ENCODE results near the gene UBA52.

The UBA52 gene

DNA sequence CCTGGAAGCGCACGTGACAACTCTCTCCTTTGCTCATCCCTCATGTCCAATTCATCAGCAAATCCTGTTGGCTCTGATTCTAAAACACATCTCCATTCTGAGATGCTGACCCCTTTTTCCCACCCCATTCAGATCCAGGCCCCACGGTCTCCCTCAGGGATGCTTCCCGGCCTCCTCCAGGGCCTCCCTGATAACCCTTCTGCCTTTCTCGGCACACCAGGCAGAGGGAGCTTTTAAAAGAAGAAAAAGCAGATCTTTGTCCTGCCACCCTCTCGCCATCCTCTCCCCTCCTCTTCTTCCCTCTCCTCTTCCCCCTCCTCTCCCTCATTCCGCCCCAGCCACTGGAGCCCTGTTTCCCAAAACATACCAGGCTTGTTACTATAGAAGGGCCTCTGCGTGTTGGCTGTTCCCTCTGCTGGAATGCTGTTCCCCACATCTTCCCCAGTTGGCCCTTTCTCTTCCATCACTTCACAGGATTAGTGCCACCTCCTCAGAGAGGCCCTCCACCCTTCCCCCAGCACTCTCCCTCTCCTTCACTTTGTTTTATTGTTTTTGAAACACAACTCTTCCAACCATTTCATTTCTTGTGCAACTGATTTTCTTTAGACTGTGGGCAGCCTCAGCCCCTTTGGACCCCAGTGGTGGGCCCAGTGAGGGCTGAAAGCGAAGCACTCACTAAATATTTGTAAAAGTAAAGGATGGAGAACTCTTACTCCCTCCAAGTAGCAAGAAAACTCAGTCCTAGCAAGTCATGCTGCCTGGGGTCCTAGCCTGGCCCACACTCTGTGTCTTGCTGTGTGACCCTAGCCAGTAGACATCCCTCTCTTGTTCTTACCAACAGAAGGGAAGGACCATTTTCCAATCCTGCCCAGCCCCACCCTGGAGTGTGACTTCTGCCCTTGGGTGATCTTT, 37.4 kb downstream of the UBA52 start:
- no peak for DNase-seq

DNA sequence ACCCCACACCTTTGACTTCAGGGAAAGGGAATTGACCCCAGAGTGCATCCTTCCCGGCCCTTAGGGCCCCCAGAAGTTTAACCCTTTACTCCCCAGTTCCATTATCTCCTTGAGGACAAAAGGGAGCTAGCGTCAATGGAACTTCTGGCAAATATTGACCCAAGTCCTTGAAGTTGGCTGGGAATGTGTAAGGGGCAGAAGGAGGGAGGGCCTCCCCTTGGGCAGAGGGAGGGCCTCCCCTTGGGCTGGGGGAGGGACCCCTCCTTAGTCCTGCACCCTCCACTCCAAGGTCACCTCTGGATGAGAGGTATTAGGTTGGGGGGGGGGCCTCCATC, 38.0 kb downstream of the UBA52 start:
- DNase-seq: no peak

DNA sequence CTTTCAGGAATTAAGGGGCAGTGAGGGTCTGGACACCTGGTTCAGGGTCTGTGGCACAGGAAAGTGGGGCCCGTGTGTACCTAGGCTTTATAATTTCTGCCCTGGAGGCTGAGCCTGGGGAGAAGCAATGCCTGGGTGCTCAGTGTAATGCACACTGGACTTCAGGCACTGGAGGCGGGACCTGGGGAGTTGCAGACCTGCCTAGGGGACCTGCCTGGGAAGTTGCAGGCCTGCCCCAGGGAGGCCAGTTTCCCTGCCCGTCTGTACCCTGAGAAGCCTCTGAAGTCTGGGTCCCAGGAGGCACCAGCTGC, 38.5 kb downstream of the UBA52 start:
- no peak for DNase-seq

DNA sequence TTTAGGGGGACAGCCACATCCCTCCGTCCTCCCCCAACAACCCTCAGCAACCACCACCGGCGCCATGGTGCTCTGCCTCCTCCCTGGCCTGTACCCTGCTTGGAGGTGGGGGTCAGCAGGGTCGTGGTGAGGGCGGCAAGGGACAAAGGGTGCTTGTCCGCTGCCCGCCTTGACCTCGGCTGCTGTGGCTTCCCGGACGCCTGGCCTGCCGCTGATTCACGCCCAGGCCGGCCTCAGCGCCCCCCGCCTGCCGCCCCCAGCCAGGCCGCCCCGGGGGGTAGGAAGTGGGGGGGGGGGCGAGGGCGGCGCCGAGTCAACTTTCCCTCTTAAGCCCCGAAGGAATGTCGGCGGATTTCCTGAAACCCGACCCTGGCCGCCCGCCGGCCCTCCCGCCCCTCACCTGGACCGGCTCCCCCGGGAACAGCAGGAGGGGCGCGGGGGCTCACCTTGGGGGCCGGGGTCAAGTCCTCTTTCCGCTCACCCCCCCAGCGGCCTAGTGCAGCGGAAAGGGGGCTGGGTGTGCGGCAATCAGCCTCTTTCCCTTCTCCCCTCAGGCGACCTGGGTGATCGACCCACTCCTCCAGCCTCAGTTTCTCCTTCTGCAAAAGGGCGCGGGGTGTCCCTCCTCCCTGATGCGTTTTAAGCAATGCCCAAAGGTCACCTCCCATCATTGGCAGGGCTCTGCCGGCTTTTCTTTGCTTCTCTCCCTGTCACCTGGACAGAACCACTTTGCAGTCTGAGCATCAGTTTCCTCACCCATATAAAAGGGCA, 39.1 kb downstream of the UBA52 start:
- DNase-seq: no peak

DNA sequence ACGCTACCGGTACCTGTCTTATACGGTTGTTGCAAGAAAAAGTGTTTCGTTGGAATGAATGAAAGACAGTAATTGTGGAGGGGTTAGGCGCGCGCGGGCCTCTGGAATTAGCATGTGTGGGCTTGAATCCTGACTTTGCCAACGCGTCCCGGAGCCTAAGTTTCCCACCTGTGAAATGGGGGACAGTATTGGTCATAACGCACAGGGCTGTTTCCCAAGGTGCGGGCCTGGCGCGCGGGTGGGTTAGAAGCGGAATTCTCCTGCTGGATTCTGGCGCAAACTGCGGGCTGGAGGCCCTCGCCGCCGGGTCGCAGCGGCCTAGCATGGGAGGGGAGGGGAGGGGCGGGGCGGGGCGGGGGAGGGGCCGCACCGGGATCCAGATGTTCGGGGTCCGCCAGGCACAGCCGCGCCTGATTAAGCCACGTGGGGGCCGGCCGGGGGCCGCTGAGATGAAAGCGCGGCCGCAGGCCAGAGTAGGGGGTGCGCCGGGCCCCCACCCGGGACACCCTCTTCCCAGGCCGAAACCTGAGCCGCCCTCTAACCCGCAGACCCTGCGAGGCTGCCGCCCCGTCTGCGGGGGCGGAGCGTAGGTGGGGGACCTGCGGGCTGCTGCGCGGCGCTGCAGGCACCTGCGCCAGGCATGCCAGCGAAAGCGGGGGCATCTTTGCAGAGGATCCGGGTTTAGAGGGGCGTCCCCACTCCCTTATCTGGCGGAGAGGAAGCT, 39.8 kb downstream of the UBA52 start:
- DNase-seq: no peak

DNA sequence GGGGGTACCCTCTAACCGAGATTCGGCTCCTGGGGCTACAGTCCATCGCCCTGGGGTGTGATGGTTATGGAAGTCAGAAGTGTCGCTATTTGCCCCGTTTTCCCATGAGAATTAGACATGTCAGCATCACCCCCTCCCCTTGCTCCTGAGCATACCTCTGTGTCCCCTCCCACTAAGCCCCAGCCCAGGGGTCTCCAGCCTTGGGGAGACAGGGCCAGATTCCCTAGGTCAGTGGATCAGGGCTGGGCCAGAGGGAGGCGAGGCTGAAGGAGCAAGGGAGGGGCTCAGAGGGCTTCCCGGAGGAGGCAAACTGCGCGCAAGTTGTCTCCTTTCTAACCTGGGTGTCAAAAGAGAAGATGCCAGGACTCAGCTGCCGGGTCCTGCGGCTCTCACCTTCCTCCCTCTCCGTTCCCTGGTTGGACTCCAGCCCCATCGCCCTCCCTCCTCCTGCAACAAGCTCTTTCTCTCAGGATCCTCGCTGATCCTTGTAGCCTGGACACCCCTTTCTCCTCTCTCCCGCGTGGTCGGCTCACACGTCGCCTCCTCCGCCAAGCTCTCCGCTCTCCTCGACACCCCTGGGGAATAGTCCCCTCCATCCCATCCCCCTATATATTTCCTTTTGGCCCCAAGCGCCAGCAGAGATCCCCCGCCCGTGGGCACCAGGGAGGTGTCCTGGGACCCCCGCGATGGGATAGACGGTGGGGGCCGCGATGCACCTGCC, 40.6 kb downstream of the UBA52 start:
- no peak for DNase-seq

DNA sequence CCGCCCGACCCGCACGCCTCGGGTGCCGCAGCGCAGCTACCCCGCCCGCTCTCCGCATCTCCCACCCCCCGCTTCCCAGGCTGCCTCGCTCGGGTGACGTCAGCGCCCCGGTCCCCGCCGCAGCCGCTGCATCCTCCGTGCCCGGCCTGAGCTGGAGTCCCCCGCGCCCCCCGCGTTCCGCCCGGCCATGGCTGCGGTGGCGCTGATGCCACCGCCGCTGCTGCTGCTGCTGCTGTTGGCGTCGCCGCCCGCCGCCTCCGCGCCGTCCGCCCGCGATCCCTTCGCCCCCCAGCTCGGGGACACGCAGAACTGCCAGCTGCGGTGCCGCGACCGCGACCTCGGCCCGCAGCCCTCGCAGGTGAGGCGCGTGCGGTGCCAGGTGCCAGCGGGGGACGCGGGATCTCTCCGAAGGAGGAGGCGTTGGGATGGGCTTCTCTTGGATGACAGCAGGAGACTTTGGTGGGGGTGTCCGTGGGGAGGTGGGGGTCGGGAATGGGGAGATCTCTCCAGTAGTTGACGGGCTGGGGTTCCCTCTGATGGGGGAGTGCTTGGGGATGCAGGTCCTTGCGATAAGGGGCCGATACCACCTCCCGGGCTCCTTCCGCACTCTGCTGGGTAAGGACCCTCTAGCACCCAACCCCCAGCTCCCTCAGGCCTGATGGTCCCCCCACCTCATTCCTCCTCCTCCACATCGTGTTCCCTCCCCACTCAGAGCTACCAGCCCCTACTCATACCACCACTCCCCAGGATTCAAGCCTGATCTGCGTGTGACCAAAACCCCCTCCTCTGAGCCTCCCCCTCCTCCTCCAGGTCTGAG, 41.3 kb downstream of the UBA52 start, which contains the start of gene TMEM59L:
Gene TMEM59L (plus strand): TSS at position 99 of the 817 bp plus-strand sequence. CDS start 89 bp downstream, at position 188.
- DNase-seq: no peak

DNA sequence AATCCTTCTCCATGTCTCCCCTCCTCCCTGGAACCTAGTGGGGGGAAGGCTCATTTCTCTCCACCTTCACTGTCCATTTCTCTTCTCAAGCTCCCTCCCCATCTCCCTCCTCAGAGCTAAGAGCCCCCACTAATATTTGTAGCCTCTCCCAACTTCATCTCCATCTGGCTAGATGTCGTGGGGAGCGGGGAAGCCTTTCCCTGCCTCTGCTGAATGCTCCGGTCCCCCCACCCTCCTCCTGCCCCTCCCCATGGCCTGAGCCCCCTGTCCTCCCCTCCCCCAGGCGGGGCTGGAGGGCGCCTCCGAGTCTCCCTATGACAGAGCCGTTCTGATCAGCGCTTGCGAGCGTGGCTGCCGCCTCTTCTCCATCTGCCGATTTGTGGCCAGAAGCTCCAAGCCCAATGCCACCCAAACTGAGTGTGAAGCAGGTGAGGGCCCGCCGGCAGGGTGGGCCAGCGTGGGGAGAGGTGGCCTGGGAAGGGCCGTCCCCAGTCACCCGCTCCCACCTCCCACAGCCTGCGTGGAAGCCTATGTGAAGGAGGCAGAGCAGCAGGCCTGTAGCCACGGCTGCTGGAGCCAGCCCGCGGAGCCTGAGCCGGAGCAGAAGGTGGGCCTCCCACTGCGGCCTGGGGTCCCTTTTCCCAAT, 42.1 kb downstream of the UBA52 start:
- no peak for DNase-seq

DNA sequence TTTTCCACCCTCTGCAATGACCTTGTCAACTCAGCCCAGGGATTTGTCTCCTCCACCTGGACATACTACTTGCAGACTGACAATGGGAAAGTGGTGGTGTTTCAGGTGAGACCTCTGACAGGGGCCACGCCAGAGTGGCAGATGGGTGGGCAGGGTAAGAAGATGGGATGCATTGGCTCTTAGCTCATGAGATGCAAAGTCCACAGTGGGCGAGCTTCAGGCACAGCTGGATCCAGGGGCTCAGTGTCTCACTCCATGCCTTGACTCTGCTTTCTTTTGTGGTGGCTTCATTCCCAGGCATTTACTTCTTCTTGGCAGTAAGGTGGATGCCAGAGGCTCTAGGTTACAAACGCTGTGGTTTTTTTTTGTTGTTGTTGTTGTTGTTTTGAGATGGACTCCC, 44.4 kb downstream of the UBA52 start:
- no peak for DNase-seq

DNA sequence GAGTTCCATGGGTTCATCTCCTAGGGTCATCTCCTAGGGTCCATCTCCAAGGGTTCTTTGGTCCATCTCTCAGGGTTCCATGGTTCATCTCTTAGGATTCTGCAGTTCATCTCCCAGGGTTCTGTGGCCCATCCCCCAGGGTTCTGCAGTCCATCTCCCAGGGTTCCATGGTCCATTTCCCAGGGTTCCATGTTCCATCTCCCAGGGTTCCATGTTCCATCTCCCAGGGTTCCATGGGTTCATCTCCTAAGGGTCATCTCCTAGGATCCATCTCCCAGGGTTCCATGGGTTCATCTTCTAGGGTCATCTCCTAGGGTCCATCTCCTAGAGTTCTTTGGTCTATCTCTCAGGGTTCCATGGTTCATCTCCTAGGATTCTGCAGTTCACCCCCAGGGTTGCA, 45.9 kb downstream of the UBA52 start:
- no peak for DNase-seq

DNA sequence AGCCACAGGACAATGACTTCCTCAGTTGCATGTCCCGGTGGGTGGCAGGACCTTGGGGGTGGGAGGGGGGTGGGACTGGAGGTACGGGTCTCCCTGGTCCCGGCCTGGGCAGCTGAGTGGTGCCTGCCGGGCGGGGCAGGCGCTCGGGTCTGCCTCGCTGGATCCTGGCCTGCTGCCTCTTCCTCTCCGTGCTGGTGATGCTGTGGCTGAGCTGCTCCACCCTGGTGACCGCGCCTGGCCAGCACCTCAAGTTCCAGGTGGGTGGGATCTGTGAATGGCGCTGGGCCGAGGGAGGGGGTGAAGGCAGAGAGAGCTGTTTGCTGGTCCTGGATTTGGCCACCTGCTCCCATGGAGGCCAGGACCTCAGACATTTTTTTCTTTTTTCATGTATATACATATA, 46.6 kb downstream of the UBA52 start:
- no peak for DNase-seq

DNA sequence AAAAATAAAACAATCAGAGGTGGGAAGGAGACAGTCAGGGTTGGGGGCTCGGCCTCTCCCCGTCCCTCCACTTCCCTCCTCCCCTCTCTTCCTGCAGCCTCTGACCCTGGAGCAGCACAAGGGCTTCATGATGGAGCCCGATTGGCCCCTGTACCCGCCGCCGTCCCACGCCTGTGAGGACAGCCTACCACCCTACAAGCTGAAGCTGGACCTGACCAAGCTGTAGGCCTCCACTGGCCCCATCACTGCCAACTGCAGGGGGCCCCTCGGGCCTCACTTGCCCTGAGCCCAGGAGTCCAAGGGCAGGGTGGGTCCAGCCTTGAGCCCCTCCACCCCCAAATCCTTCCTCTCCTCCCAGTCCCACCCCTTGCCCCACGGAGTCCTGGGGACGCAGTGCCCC, 48.7 kb downstream of the UBA52 start:
- DNase-seq: no peak

DNA sequence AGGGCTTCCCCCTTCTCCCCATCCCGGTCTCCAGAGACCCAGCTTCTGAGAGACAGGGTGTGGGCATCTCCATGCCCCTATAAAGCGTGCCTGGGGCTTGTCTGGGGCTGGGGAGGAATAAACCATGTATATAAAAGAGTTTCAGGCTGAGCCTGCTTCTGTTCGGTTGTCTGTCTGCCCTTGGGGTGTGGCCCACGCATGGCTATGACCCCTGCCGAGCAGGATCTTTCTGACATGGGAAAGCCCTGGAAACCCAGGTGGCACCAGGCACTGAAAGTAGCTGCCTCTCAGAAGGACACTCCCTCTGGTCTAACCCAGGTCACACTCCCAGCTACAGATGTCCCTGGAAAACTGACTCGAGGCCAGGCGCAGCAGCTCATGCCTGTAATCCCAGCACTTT, 49.2 kb downstream of the UBA52 start:
- no peak for DNase-seq

DNA sequence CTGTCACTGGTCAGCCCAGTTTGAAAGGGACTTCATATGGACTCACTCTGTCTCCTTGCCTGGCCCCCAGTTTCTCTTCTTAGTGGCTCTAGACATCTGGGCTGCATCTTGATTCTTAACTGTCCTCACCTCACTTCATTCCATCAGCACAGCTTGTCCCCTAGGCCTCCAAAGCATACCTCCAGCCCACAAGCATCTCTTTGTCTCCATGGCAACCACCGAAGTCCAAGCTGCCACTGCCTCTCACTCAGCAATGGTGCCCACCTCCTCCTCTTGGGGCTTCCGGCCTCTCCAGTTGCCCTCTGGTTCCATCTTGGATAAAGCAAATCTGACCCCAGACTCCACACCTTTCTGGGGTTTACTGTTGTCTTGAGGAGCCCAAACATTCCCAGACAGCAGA, 55.2 kb downstream of the UBA52 start:
- DNase-seq: no peak
